GM13976 (cell line): ENCODE data around the gene SAP130.

Source experiments
- DNase-seq: peaks from one replicate; pipeline ENCODE4 v3.0.0; 2012; ENCODE audit warnings: low spot score
- in situ Hi-C: fragments of 300-500 bp; cut with MboI; formaldehyde crosslinking; loops from one replicate; pipeline ENCODE4 v1.12.0; 2022; ENCODE audit warnings: low sequenced_read_pairs, mixed read lengths, inconsistent platforms; ENCODE audit not compliant: unreplicated experiment
- TF ChIP-seq, protein P1 (sequence below): IDR thresholded peaks from 2 replicates; pipeline ENCODE4 v1.5.1; 2012; ENCODE audit warnings: borderline replicate concordance, mild to moderate bottlenecking; ENCODE audit not compliant: insufficient read depth; ENCODE audit errors: extremely low read depth, missing control alignments, control extremely low read depth

SAP130 gene

GRCh38 chr2:127951026-127951425, 76.8 kb downstream of the SAP130 start:
- TF ChIP-seq, protein P1, sequence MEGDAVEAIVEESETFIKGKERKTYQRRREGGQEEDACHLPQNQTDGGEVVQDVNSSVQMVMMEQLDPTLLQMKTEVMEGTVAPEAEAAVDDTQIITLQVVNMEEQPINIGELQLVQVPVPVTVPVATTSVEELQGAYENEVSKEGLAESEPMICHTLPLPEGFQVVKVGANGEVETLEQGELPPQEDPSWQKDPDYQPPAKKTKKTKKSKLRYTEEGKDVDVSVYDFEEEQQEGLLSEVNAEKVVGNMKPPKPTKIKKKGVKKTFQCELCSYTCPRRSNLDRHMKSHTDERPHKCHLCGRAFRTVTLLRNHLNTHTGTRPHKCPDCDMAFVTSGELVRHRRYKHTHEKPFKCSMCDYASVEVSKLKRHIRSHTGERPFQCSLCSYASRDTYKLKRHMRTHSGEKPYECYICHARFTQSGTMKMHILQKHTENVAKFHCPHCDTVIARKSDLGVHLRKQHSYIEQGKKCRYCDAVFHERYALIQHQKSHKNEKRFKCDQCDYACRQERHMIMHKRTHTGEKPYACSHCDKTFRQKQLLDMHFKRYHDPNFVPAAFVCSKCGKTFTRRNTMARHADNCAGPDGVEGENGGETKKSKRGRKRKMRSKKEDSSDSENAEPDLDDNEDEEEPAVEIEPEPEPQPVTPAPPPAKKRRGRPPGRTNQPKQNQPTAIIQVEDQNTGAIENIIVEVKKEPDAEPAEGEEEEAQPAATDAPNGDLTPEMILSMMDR: no peak
- DNase-seq: no peak
- in situ Hi-C loops: no loop called here

DNA sequence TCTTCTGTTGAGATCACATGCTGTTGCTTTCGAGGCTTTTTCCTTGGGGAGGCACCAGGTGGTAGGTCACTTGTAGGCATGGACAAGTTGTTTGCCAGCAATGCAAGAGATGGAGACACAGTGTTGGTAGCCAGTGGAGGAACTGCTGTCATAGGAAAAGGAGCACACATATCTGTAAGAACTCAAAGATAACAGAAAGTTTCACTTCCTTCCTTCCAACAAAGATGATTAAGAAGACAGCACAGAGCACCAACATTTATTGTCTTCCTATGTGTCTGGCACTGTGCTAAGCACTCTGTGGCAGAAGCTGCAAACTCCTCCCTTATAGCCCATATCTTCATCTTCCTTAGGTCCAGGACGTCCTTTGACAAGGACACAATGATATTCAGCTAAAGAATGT, 77.6 kb downstream of the SAP130 start:
- in situ Hi-C loops: no loop called here
- peak; percentile 23 for DNase-seq
- TF ChIP-seq, protein P1: no peak

DNA sequence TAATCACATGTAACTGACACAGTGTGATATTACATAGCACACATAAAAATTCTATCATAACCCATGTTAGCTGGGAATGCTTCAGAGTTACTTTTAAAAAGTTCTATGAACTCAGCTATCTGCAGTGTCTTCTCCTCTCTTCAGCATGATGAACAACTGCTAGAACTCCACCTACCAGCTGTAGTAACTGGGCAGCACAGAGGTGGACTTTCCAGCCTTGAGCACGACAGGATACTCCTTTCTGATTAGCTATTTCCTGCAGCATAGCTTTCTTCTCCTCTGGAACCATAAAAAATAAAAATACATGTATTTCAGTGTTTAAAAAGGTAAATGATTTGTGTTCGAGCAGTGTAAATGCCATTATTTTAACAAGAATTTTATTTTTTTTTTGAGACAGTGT, 82.6 kb downstream of the SAP130 start:
- in situ Hi-C loops: no loop called here
- TF ChIP-seq, protein P1: no peak
- no peak for DNase-seq

- no peak for DNase-seq
- in situ Hi-C loops: no loop called here
- TF ChIP-seq, protein P1: no peak
Measured at GRCh38 chr2:127943186-127943585, 84.7 kb downstream of the SAP130 start.

GRCh38 chr2:127942002-127942401, 85.9 kb downstream of the SAP130 start:
- DNase-seq: no peak
- TF ChIP-seq, protein P1: no peak
- in situ Hi-C loops: no loop called here

DNA sequence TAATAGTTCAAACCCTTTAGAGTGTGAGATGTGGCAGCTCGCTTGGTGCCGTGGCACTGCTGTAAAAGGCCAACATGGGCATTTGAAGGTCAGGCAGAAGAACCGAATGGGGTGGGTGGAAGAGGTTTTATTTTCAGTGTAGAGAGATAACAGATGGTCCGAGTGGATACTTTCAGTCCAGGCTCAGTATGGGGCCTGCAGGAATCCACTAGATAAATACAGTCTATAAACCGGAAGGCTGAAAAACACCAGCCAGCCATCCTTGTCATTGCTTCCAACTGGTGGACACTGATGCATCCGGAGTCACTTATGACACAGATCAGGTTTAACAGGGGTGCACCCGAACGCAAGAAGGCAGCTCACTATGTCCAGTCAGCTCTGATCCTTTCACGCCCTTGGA, 86.4 kb downstream of the SAP130 start:
- in situ Hi-C loops: no loop called here
- TF ChIP-seq, protein P1: no peak
- DNase-seq: no peak

DNA sequence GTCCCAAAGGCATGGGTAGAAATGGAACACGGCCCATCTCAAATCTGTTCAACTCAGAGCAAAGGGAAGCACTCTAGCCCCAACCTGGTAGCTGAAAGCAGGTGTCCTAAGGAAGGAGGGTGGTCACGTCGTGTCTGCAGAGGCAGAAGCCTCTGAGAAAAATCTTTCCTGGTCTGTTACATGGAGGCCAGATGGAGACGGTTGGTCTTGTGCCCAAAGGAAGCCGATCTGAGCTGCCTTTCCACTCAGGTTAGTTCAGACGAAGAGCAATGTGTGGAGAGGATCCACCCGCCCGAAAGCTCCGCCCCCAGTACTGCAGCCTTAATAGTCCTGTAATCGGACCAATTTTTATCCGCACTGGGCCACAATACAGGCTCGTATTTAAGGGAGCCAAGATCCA, 87.2 kb downstream of the SAP130 start:
- TF ChIP-seq, protein P1: no peak
- no peak for DNase-seq
- in situ Hi-C loops: no loop called here
